SW480 (cell line): ENCODE results near the gene ZNF507.

Source experiments
- DNase-seq: peaks from one replicate; pipeline ENCODE4 v3.0.0-alpha.2; 2016; ENCODE audit warnings: low spot score

Gene ZNF507

DNA sequence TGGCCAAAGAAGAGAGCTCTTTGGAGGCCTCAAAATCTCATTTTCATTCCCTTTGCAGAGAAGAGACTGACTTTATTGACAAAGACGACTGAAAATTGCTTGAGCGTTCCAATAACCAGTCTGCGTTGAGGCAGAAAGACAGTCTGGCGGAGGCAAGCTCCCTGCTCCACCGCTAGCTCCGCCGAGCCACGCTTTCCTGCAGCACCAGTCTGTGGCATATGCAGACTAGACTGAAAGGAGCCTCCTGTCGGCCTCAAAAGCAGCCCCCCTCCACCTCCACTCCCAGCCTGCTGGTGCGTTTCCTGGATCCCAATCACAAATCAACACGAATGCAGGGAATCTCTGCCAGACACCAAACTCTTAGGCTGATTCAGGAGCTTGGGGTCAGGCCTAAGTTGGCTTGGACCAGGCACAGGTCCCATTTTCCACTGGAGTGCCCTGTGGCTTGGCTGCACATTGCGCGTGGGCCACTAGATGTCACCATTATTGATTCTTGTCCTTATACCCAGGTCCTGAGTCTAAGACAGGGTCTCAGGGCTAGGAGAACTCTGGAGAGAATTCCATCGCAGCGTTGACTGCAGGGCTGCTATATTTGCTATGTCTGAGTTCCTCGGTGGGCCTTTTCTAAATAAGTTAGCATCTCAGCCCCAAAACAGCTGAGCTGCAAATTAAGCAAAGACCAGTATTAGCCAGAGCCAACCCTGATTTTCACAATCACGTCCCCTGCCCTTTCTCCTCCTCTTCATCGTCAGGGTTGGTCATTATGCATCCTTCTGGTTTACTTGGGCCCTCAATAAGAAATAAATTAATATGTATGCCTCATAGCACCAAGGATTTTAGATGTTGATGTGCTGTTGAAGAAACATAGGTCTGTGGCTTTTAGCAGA is 5.2 kb upstream of the ZNF507 start:
- DNase-seq = peak; percentile 53

DNA sequence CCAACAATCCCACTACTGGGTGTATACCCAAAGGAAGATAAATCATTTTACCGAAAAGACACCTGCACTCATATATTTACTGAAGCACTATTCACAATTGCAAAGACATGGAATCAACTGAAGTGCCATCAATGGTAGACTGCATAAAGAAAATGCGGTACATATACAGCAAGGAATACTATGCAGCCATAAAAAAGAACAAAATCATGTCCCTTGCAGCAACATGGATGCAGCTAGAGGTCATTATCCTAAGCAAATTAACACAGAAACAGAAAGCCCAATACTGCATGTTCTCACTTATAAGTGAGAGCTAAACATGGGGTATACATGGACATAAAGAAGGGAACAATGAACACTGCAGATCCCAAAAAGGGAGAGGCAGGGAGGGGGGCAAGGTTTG is 2.7 kb upstream of the ZNF507 start:
- DNase-seq = no peak

DNA sequence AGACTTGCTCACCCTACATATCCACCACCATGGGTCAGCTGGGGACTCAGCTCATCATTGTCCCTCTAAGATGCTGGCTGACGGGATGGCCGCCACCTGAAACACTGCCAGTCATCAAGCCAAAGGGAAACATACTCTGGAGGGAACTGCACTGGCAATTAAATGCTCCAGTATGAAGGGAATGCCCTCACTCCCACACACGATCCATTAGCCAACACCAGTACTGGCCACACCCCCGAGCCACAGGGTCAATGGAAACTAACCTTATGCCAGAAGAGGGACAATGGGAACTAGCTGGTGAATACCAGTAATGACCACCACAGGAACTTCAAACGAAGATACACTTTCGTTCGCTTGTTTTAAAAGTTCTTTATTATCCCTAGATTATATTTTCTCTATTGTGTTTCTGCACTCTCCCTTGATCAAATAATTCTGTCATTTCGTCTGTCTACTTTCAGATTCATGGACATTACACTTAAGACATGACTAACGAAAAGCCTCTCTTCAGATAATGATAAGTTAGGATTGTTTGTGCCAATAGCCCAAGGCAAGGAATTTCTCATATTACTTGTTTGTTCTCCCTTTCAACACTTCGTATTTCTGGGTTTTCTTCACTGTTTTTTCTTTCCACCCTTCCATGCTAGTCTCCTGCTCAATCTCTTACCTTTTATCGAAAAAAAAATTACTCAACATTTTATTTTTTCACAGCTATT is 1.7 kb upstream of the ZNF507 start:
- peak; percentile 46 for DNase-seq

DNA sequence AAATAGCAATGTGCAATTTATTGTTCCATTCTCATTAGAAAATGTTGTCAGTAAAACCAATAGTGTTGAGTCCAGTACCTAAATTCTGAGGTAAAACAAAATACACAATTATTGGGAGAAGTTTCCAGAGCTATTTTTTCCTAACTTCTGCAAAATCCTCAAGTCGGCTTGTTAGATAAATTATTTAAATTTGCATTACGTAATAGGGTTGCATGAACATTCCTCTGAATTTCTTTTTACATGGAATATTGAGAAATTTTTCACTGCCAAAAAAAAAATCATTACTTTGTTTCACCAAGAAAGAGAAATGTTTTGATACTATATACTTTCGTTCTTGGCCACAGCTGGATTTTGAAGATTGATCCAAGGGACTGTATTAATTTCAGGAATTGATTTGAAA is 1.5 kb downstream of the ZNF507 start:
- no peak for DNase-seq

DNA sequence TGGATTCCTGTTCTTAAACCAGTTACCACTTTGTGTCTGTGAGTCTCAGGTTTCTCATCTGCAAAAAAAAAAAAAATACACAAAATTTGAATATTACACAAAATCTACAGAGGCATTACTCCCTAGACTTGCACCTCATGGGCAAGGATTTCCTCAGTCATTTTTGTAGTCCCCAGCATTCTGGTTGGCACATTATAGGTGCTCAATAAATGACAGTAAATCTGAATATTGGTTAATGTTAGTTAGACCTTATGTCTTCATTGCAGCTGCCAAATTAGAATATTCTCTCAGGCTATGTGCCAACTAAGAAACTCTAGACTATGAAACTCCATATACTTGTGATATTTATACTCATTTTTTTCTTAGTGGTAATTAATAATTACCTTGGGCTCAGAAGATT is 2.2 kb downstream of the ZNF507 start:
- DNase-seq = no peak

DNA sequence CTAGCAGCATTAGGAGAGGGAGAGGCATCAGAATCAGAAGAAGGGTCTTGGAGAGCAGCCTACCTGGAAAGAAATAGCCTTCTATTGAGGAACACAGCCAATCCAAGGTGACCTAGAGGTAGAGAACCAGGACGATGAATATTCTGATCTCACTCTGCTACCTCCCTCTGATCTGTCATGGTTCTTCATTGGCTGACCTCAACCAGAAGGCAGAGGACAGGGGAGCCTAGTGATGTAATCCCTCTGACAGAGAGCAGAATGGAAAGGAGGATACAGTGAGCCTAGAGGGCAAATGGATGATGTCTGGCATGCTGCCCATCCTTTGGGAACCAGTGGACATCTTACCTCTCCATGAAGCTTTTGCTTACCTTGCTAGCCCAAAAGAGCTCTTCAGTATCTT is 3.6 kb downstream of the ZNF507 start:
- no peak for DNase-seq

DNA sequence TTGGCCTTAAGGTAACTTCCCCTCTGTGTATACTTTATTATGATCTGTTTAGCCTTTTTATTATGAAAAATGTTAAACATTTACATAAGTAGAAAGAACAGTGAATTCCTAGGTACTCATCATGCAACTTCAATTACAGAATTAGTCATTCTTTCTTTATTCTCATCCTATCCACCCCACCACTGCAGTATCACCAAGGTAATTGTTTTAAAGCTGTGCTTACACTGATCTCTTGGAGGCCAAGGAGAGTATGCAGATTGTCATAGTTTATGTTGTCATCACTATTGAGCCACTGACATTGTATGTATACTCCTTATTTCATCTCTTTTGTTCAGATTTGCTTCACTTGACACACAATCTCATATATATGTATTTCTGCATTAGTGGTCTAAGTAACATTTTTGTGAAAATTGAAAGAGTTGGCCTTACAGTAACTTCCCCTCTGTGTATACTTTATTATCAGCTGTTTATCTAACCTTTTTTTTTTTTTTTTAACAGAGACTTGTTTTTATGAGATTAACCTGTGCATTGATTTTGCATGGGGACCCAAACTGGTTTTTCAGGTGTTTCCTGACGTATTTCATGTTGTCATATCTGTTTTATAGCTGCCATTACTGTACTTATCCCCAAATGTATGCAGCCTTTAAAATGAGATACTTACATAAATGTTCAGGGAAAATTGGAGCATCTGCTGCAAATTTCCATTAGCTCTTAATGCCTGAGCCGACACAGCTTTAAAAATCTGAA is 4.5 kb downstream of the ZNF507 start:
- DNase-seq = no peak

DNA sequence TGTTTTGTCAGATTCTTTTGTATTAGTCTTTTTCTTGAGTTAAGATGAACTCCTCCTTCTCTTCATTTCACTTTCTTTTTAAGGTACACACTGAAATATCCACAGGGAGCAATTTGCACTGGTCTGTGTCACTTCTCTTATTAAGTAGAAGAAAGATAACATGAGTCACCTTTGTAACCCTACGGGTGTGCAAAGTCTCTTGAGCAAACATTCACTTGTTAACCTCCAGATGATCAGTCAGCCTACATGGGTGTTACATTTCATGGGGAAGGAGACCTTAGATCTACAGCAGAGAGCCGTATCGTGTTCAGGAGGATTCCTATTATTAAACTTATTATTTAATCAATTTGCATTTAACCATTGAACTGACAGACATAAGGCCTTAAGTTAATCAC is 5.1 kb downstream of the ZNF507 start:
- DNase-seq = no peak

DNA sequence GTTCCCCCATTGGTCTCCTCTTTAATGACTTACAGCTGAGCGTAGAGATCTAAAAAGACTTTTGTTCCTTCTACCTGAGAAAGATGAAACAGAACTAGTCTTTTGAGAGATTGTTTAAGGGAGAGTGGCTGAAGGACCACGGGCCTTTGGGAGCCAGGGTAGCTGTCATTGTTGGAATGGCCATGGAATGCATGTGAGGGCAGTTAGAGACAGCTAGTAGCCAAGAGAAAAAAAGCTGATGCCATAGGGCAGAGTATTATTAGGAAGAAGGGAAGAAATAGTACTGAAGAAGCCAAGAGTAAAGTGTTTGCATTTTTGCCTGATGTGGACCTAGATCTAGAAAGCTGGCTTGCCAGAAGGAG is 5.6 kb downstream of the ZNF507 start:
- DNase-seq = no peak

DNA sequence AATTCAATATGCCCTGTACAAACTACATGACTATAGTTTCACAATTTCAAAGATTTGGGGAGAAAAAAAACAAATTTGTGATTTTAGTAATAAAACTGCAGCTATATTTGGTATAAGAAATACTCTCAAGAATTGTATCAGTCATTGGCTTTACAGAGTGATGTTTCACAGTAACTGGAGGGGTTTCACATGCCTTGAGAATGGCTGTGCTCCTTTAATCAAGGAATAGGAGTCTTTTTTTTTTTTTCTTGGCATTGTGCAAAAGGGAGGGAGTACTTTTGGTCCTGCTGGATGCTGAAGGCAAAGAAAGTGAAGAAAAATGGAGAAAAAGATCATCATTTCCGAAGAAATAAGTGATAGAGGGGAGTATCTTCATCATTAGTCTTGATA is 6.8 kb downstream of the ZNF507 start:
- no peak for DNase-seq

DNA sequence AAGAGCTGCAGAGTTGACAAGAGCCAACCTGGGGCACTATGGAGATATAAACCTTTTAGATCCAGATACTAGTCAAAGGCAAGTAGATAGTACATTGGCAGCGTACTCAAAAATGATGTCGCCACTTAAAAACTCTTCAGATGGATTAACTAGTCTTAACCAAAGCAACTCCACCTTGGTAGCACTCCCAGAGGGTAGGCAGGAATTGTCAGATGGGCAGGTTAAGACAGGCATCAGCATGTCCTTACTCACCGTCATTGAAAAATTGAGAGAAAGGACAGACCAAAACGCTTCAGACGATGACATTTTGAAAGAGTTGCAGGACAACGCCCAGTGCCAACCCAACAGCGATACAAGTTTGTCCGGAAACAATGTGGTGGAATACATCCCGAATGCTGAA is 8.9 kb downstream of the ZNF507 start:
- DNase-seq = no peak

DNA sequence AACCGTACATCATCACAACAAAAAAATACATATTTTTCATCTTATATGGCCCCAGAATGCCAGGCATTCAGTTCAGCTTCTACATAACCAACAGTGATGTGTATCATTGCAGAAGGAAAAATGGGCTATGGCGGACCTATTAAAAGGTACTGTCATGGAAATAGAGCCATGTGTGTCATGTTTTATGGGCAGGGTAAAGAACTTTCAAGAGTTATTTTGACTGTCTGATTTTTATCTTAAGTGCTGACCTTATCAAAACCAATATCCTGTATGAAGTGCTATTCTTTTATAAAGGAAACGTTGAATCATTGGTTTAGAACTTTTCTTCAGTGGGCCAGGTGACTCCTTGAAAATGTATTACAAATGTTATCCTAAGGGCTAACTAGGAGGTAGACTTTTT is 9.9 kb downstream of the ZNF507 start:
- DNase-seq = no peak

DNA sequence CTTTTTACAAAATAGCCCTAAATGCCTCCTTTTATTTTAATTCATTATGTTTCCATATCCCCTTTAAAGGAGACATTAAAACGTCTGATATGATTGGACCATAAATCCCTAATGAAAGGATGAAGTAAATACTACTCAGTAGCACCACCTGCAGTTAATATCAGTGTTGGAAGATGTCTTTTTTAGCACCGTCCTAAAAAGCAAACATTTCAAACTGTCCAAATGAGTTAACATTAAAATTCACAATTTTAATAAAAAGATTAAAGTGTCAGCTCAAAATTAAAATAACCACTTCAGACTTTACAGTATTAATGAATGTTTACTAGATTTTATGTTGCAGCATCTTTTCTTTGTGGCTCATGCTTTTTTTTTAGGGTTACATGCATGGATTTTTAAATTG is 12.3 kb downstream of the ZNF507 start:
- DNase-seq = no peak

DNA sequence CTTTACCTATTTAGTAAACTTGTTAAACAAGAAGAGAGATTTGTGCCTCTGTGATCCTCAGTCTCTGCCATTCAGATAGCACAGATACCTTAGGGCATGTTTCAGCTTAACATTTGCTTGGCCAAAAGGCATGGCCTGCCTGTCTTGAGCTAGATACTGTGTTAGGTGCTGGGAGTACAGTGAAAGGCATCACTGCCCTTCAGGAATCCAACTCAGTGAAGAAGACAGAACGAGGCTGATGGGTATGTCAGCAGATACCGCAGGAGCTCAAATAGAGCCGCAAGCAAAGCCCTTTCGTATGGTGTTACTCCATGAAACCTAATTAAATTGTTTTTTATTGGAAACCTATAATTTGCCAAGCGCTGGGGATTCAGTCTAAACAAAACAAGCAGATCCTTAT is 12.9 kb downstream of the ZNF507 start:
- no peak for DNase-seq

DNA sequence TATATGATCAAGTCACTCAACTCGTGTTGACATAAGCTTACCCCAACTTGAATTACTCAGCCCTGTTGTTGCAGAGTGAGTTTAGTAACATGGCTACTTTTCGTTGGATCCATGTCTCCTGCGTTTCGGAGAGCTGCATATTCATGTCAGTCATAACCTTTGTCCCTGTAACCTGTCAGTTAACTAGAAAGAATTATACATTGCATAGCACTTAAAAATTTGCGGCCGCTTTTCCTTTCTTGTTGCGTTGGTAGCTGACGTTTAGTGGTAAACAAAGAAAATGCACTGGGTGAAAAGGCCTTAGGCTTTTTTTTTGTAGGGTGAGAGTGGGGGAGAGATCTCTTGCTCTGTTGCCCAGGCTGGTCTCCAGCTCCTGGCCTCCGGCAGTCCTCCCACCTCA is 14.2 kb downstream of the ZNF507 start:
- no peak for DNase-seq

DNA sequence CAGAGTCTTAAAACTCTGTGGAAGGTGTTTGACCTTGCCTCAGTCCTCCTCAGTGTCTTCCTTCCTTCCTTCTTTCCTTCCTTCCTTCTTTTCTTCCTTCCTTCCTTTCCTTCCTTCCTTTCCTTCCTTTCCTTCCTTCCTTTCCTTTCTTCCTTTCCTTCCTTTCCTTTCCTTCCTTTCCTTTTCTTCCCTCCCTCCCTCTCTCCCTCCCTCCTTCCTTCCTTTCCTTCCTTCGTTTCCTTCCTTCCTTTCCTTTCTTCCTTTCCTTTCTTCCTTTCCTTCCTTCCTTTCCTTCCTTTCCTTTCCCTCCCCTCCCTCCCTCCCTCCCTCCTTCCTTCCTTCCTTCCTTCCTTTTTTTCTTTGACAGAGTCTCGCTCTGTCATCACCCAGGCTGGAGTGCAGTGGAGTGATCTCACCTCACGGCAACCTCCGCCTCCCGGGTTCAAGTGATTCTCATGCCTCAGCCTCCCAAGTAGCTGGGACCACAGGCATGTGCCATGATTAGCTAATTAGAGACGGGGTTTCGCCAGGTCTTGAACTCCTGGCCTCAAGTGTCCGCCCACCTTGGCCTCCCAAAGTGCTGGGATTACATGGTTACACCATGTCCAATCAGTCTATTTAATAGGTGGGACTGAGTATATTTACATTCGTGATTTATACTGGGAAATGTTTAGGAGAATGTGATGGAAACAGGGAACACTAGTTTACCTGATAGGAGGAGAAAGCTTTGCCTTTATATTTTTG is 16.3 kb downstream of the ZNF507 start:
- DNase-seq = no peak

DNA sequence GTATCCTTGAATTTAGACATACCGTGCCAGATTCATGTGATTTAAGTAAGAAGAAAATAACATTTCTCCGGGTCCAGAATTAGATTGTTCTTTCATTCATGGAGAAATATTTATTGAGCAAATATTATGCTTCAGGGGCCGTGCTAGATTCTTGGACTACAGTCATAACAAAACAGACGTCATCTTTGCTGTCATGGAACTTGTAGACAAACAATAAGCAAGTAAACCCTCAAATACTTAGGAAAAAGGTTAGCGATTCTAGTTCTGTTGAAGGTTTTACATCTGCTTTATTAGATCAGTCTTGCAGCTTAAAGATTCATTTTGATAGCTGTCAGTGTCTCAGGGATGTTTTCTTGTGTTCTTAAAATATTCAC is 16.9 kb downstream of the ZNF507 start:
- DNase-seq = no peak

DNA sequence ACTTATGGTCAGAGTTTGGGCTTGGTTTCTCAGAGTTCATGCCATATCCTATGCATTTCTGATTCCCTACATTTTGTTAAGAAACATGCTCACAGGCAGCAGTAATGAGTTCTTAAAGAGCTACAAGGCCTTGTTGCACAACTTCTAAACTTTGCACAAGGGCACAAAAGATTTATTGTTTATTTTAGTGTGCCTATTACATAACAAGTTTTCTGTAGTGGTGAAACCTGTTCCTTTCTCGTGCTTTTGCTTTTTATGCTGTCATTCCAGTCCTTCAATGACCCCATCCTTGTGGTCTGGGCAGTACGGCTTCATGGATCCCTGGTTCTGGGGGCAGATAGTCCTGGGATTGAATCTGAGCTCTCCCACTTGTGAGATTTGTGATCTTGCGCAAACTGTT is 17.8 kb downstream of the ZNF507 start:
- DNase-seq = no peak

DNA sequence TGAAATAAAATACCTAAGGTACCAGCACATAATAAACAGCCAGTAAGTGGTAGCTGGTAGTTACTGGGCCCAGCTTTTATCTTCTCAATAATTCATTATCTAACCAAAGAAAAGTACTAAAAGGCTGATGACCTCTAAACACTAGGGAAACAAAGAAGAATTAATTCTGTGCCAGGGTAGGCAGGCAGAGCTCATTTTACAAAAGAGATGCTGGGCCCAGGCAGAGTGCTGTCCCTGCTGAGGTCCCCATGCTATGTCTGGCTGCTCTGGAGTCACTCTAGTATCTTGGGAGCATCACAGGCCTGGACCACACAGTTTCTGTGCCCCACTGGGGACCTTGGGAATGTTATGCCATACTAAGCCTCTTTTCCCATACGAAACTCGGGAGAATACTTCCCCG is 18.2 kb downstream of the ZNF507 start:
- DNase-seq = no peak

DNA sequence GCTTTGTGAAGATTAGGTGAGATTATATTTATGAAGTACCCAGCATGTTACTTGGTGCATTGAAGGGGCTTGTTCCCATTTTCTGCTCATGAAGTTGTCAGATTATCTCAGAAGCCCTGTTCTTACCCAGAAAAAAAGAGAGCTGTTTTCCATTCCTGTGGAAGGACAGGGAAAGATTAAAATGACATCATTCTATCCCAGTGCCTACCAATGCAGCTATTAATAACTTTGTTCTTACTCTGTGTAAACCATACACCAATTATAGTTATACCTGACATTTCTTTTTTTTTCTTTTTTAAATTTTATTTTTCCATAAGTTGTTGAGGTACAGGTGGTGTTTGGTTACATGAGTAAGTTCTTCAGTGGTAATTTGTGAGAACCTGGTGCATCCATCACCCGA is 18.6 kb downstream of the ZNF507 start:
- DNase-seq = no peak

DNA sequence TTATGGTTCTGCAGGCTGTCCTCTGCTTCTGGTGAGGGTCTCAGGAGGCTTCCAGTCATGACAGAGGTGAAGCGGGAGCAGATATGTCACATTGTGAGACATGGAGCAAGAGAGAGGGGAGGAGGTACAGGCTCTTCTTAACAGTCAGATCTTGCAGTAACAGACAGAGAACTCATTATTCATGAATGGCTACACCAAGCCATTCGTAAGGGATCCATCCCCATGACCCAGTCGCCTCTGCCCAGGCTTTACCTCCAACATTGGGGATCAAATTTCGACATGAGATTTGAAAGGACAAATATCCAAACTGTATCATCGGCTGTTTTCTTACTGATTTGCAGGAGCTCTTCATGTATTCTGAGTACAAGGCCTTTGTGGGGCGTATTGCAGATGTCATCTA is 21.7 kb downstream of the ZNF507 start:
- DNase-seq = no peak

DNA sequence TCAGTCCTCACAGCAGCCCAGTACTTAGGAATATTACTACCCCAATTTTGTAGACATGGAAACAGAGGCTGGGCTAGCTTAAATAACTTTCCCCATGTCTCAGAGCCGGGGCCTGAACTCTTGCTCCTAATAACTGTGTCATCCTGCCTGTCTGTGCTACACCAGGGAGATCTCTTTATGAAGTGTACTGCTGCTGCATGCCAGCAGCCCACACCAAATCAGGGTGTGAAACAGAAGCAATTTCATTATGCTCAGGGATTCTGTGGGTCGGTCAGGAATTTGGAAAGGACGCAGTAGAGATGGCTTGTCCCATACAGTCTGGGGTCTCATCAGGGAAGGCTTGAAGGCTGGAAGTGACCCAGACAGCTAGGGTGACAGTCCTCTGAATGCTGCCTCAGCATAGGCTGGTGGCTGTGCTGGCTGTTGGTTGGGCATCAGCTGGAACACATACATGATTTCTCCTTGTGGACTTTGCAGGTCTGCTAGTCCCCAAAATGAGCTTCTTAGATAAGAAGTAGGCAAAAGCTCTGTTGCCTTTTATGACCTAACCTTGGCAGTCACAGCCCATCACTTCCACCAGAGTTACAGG is 22.6 kb downstream of the ZNF507 start:
- no peak for DNase-seq
